WERI-Rb-1 (cell line): ENCODE data around the gene LRRC17.

Experiments
- DNase-seq: peaks from one replicate; pipeline ENCODE4 v3.0.0-alpha.2; 2020
- H3K27ac ChIP-seq: fragments of 250-450 bp; sonication (Bioruptor Pico); 2 replicates; pipeline ENCODE4 v1.5.1; 2020; ENCODE audit warnings: mild to moderate bottlenecking, moderate library complexity
- H3K27me3 ChIP-seq: fragments of 250-450 bp; sonication (Bioruptor Pico); 2 replicates; pipeline ENCODE4 v1.5.1; 2021; ENCODE audit warnings: mild to moderate bottlenecking, low read depth, moderate library complexity; ENCODE audit not compliant: insufficient read depth, severe bottlenecking
- H3K36me3 ChIP-seq: fragments of 250-450 bp; sonication (Bioruptor Pico); 2 replicates; pipeline ENCODE4 v1.5.1; 2020; ENCODE audit warnings: mild to moderate bottlenecking, moderate library complexity
- H3K4me3 ChIP-seq: 2 replicates; pipeline ENCODE4 v1.5.1; 2011; ENCODE audit warnings: low read depth, mild to moderate bottlenecking, control low read depth, low read length
- H3K9me3 ChIP-seq: fragments of 250-450 bp; sonication (Bioruptor Pico); 2 replicates; pipeline ENCODE4 v1.5.1; 2021; ENCODE audit warnings: mild to moderate bottlenecking, moderate library complexity; ENCODE audit not compliant: severe bottlenecking
- CTCF ChIP-seq: IDR thresholded peaks from 2 replicates; pipeline ENCODE4 v1.5.1; 2011; ENCODE audit warnings: low read depth, mild to moderate bottlenecking, control low read depth, inconsistent platforms, low read length

The LRRC17 gene

GRCh38 chr7:102873470-102874165 is 39.2 kb upstream of the LRRC17 start:
- Histone ChIP-seq H3K9me3 (no peaks in the 10 kb centered on the region), H3K4me3 (no peak overlapping the region), H3K27ac (no peak overlapping the region), H3K36me3 (no peaks in the 10 kb centered on the region), H3K27me3 (no peaks in the 10 kb centered on the region)
- no peak for TF ChIP-seq CTCF
- no peak for DNase-seq

GRCh38 chr7:102874166-102874829 is 38.5 kb upstream of the LRRC17 start:
- Histone ChIP-seq H3K36me3 (no peaks in the 10 kb centered on the region), H3K9me3 (no peaks in the 10 kb centered on the region), H3K27me3 (no peaks in the 10 kb centered on the region), H3K4me3 (no peak overlapping the region), H3K27ac (no peak overlapping the region)
- no peak for TF ChIP-seq CTCF
- no peak for DNase-seq

- DNase-seq, result no peak
- Histone ChIP-seq H3K36me3 (no peaks in the 10 kb centered on the region), H3K9me3 (no peaks in the 10 kb centered on the region), H3K4me3 (no peak overlapping the region), H3K27ac (no peak overlapping the region), H3K27me3 (no peaks in the 10 kb centered on the region)
- no peak for TF ChIP-seq CTCF
Observed at GRCh38 chr7:102874966-102875365, 37.8 kb upstream of the LRRC17 start.

GRCh38 chr7:102875700-102876295 is 37.0 kb upstream of the LRRC17 start:
- no peak for DNase-seq

GRCh38 chr7:102883098-102883860 is 29.5 kb upstream of the LRRC17 start:
- no peaks in the 10 kb centered on the region for H3K9me3 ChIP-seq
- H3K27me3 ChIP-seq, result no peaks in the 10 kb centered on the region
- no peak overlapping the region for H3K27ac ChIP-seq
- DNase-seq, result no peak
- TF ChIP-seq CTCF, result no peak
- no peaks in the 10 kb centered on the region for H3K36me3 ChIP-seq
- no peak overlapping the region for H3K4me3 ChIP-seq

More at GRCh38 chr7:102875700-102876295, 37.0 kb upstream of the LRRC17 start:
- Histone ChIP-seq H3K4me3 (no peak overlapping the region), H3K36me3 (no peaks in the 10 kb centered on the region), H3K27me3 (no peaks in the 10 kb centered on the region), H3K27ac (no peak overlapping the region), H3K9me3 (no peaks in the 10 kb centered on the region)
- no peak for TF ChIP-seq CTCF
